Uterus (tissue), 2 donors: ENCODE data around the gene WDSUB1.

Experiments used
- CTCF ChIP-seq, 4 experiments: fragments of 200-600 bp in 2 of 4; fragments of 450-650 bp in 2 of 4; sonication (generic) in 2 of 4; IDR thresholded peaks; one replicate each; pipeline ENCODE4 v1.5.1; 2016 to 2019; ENCODE audit warnings: antibody characterized with exemption in 4 of 4, mild to moderate bottlenecking in 2 of 4, moderate library complexity in 1 of 4
- POLR2A ChIP-seq, 2 donors: fragments of 450-650 bp; IDR thresholded peaks; one replicate each; pipeline ENCODE4 v1.6.1; 2016; ENCODE audit warnings: antibody characterized with exemption in 2 of 2, mild to moderate bottlenecking in 1 of 2, moderate library complexity in 1 of 2

GRCh38 chr2:159243529-159243928, 43.0 kb downstream of the WDSUB1 start:
- TF ChIP-seq CTCF (IDR thresholded peaks at IDR 0.05) (no peak), POLR2A (IDR thresholded peaks at IDR 0.05) (no peak)
